ENCODE data around the gene RFC4.

- TF ChIP-seq EP300 (IDR thresholded peaks at IDR 0.05; ENCODE audit: low read depth), result no peak
- TF ChIP-seq, protein P1, sequence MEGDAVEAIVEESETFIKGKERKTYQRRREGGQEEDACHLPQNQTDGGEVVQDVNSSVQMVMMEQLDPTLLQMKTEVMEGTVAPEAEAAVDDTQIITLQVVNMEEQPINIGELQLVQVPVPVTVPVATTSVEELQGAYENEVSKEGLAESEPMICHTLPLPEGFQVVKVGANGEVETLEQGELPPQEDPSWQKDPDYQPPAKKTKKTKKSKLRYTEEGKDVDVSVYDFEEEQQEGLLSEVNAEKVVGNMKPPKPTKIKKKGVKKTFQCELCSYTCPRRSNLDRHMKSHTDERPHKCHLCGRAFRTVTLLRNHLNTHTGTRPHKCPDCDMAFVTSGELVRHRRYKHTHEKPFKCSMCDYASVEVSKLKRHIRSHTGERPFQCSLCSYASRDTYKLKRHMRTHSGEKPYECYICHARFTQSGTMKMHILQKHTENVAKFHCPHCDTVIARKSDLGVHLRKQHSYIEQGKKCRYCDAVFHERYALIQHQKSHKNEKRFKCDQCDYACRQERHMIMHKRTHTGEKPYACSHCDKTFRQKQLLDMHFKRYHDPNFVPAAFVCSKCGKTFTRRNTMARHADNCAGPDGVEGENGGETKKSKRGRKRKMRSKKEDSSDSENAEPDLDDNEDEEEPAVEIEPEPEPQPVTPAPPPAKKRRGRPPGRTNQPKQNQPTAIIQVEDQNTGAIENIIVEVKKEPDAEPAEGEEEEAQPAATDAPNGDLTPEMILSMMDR (IDR thresholded peaks at IDR 0.05), result no peak
Observed at GRCh38 chr3:186854146-186854545, 47.9 kb upstream of the RFC4 start.

Data from transverse colon (tissue), 3 donors.